ENCODE results near the gene ADAMTSL3.

The ADAMTSL3 gene

GRCh38 chr15:83710452-83710851 lies 56.5 kb downstream of the ADAMTSL3 start:
- TF ChIP-seq FOXP2 (optimal IDR thresholded peaks at IDR 0.05; ENCODE audit: borderline replicate concordance, extremely low read depth, extremely low read length, insufficient read depth): no peak
- TF ChIP-seq TAF1 (IDR thresholded peaks at IDR 0.05; ENCODE audit: borderline replicate concordance, insufficient read depth, low read length): no peak
- TF ChIP-seq SIN3A (IDR thresholded peaks at IDR 0.05; ENCODE audit: borderline replicate concordance, insufficient read depth, low read length): no peak
- TF ChIP-seq POLR2AphosphoS5 (IDR thresholded peaks at IDR 0.05; ENCODE audit: low read depth, low read length): no peak
- no peak for TF ChIP-seq REST (IDR thresholded peaks at IDR 0.05; ENCODE audit: insufficient read depth in 1 of 2, low read depth in 2 of 2, low read length in 2 of 2)

- TF ChIP-seq REST (IDR thresholded peaks at IDR 0.05; ENCODE audit: insufficient read depth in 1 of 2, low read depth in 2 of 2, low read length in 2 of 2): no peak
- no peak for TF ChIP-seq TAF1 (IDR thresholded peaks at IDR 0.05; ENCODE audit: borderline replicate concordance, insufficient read depth, low read length)
- TF ChIP-seq SIN3A (IDR thresholded peaks at IDR 0.05; ENCODE audit: borderline replicate concordance, insufficient read depth, low read length): no peak
- no peak for TF ChIP-seq POLR2AphosphoS5 (IDR thresholded peaks at IDR 0.05; ENCODE audit: low read depth, low read length)
- no peak for TF ChIP-seq FOXP2 (optimal IDR thresholded peaks at IDR 0.05; ENCODE audit: borderline replicate concordance, extremely low read depth, extremely low read length, insufficient read depth)
These were observed 57.3 kb downstream of the ADAMTSL3 start for GRCh38 chr15:83711236-83711635.

- TF ChIP-seq POLR2AphosphoS5 (IDR thresholded peaks at IDR 0.05; ENCODE audit: low read depth, low read length) (no peak), TAF1 (IDR thresholded peaks at IDR 0.05; ENCODE audit: borderline replicate concordance, insufficient read depth, low read length) (no peak), REST (IDR thresholded peaks at IDR 0.05; ENCODE audit: insufficient read depth in 1 of 2, low read depth in 2 of 2, low read length in 2 of 2) (no peak), FOXP2 (optimal IDR thresholded peaks at IDR 0.05; ENCODE audit: borderline replicate concordance, extremely low read depth, extremely low read length, insufficient read depth) (no peak), SIN3A (IDR thresholded peaks at IDR 0.05; ENCODE audit: borderline replicate concordance, insufficient read depth, low read length) (no peak)
These were observed 59.3 kb downstream of the ADAMTSL3 start for GRCh38 chr15:83713242-83713641.

- TF ChIP-seq POLR2AphosphoS5 (IDR thresholded peaks at IDR 0.05; ENCODE audit: low read depth, low read length) (no peak), FOXP2 (optimal IDR thresholded peaks at IDR 0.05; ENCODE audit: borderline replicate concordance, extremely low read depth, extremely low read length, insufficient read depth) (no peak), REST (IDR thresholded peaks at IDR 0.05; ENCODE audit: insufficient read depth in 1 of 2, low read depth in 2 of 2, low read length in 2 of 2) (no peak)
These were observed 61.2 kb downstream of the ADAMTSL3 start for GRCh38 chr15:83714939-83715628.

- TF ChIP-seq SIN3A (IDR thresholded peaks at IDR 0.05; ENCODE audit: borderline replicate concordance, insufficient read depth, low read length): no peak
- TF ChIP-seq TAF1 (IDR thresholded peaks at IDR 0.05; ENCODE audit: borderline replicate concordance, insufficient read depth, low read length): no peak
- TF ChIP-seq POLR2AphosphoS5 (IDR thresholded peaks at IDR 0.05; ENCODE audit: low read depth, low read length): no peak
- TF ChIP-seq FOXP2 (optimal IDR thresholded peaks at IDR 0.05; ENCODE audit: borderline replicate concordance, extremely low read depth, extremely low read length, insufficient read depth): no peak
- no peak for TF ChIP-seq REST (IDR thresholded peaks at IDR 0.05; ENCODE audit: insufficient read depth in 1 of 2, low read depth in 2 of 2, low read length in 2 of 2)
These were observed 62.7 kb downstream of the ADAMTSL3 start for GRCh38 chr15:83716605-83717004.

Data from PFSK-1 (cell line).